HEK293 (cell line): Measurements from ENCODE around the gene CINP.

Experiments used
- BCL11B ChIP-seq: fragments of 450-650 bp; formaldehyde crosslinking; IDR thresholded peaks from 2 replicates; pipeline ENCODE4 v1.5.1; 2016; ENCODE audit warnings: low read depth, missing biosample characterization, missing genetic modification characterization
- BCL6B ChIP-seq: fragments of 450-650 bp; formaldehyde crosslinking; IDR thresholded peaks from 2 replicates; pipeline ENCODE4 v1.5.1; 2017; ENCODE audit warnings: missing biosample characterization, missing genetic modification characterization
- FEZF1 ChIP-seq: fragments of 450-650 bp; formaldehyde crosslinking; IDR thresholded peaks from 2 replicates; pipeline ENCODE4 v1.5.1; 2016; ENCODE audit warnings: missing biosample characterization, missing genetic modification characterization
- HIC1 ChIP-seq: fragments of 450-650 bp; formaldehyde crosslinking; IDR thresholded peaks from 2 replicates; pipeline ENCODE4 v1.5.1; 2016; ENCODE audit warnings: missing biosample characterization, missing genetic modification characterization
- HOXD13 ChIP-seq: sonication (generic); formaldehyde crosslinking; IDR thresholded peaks from 2 replicates; pipeline ENCODE4 v1.8.0; 2022; ENCODE audit warnings: missing genetic modification reagents, borderline replicate concordance
- IKZF3 ChIP-seq: fragments of 450-650 bp; IDR thresholded peaks from 2 replicates; pipeline ENCODE4 v1.5.0; 2018; ENCODE audit warnings: missing biosample characterization, mild to moderate bottlenecking, missing genetic modification characterization, moderate library complexity
- OSR2 ChIP-seq: fragments of 450-650 bp; formaldehyde crosslinking; IDR thresholded peaks from 2 replicates; pipeline ENCODE4 v1.5.1; 2016; ENCODE audit warnings: missing biosample characterization, missing genetic modification characterization
- RBAK ChIP-seq: fragments of 450-650 bp; formaldehyde crosslinking; IDR thresholded peaks from 2 replicates; pipeline ENCODE4 v1.5.1; 2016; ENCODE audit warnings: missing biosample characterization, missing genetic modification characterization
- REPIN1 ChIP-seq: fragments of 450-650 bp; formaldehyde crosslinking; IDR thresholded peaks from 2 replicates; pipeline ENCODE4 v1.5.1; 2017; ENCODE audit warnings: missing biosample characterization, missing genetic modification characterization, low read depth
- SP3 ChIP-seq: fragments of 450-650 bp; formaldehyde crosslinking; IDR thresholded peaks from 2 replicates; pipeline ENCODE4 v1.5.1; 2016; ENCODE audit warnings: missing biosample characterization, missing genetic modification characterization
- TSHZ1 ChIP-seq: fragments of 450-650 bp; formaldehyde crosslinking; IDR thresholded peaks from 2 replicates; pipeline ENCODE4 v1.5.1; 2016; ENCODE audit warnings: missing biosample characterization, missing genetic modification characterization, borderline replicate concordance
- ZBTB1 ChIP-seq: fragments of 450-650 bp; formaldehyde crosslinking; IDR thresholded peaks from 2 replicates; pipeline ENCODE4 v1.5.1; 2016; ENCODE audit warnings: missing biosample characterization, missing genetic modification characterization
- ZBTB17 ChIP-seq: fragments of 450-650 bp; formaldehyde crosslinking; IDR thresholded peaks from 2 replicates; pipeline ENCODE4 v1.5.1; 2016; ENCODE audit warnings: missing biosample characterization, missing genetic modification characterization
- ZBTB44 ChIP-seq: fragments of 450-650 bp; IDR thresholded peaks from 2 replicates; pipeline ENCODE4 v1.5.1; 2018; ENCODE audit warnings: missing biosample characterization, mild to moderate bottlenecking, missing genetic modification characterization
- ZFHX2 ChIP-seq: fragments of 450-650 bp; formaldehyde crosslinking; conservative IDR thresholded peaks from 2 replicates; pipeline ENCODE4 v1.5.1; 2016; ENCODE audit warnings: missing biosample characterization, missing genetic modification characterization
- ZNF133 ChIP-seq: fragments of 450-650 bp; formaldehyde crosslinking; IDR thresholded peaks from 2 replicates; pipeline ENCODE4 v1.5.1; 2016; ENCODE audit warnings: missing biosample characterization, missing genetic modification characterization
- ZNF155 ChIP-seq: fragments of 450-650 bp; formaldehyde crosslinking; IDR thresholded peaks from 2 replicates; pipeline ENCODE4 v1.5.1; 2016; ENCODE audit warnings: missing biosample characterization, missing genetic modification characterization
- ZNF211 ChIP-seq: fragments of 450-650 bp; formaldehyde crosslinking; IDR thresholded peaks from 2 replicates; pipeline ENCODE4 v1.5.1; 2016; ENCODE audit warnings: low read depth, missing biosample characterization, missing genetic modification characterization
- ZNF214 ChIP-seq: fragments of 450-650 bp; formaldehyde crosslinking; IDR thresholded peaks from 2 replicates; pipeline ENCODE4 v1.5.1; 2017; ENCODE audit warnings: missing biosample characterization, mild to moderate bottlenecking, missing genetic modification characterization, borderline replicate concordance
- ZNF248 ChIP-seq: fragments of 450-650 bp; formaldehyde crosslinking; IDR thresholded peaks from 2 replicates; pipeline ENCODE4 v1.5.1; 2017; ENCODE audit warnings: missing biosample characterization, missing genetic modification characterization
- ZNF274 ChIP-seq, 2 experiments: fragments of 200-500 bp in 1 of 2; fragments of 450-650 bp in 1 of 2; sonication (Bioruptor generic) in 1 of 2; formaldehyde crosslinking in 1 of 2; IDR thresholded peaks; 2 replicates each; pipeline versions ENCODE4 v1.5.1 to v1.6.1; 2014 to 2016; ENCODE audit warnings: borderline replicate concordance in 1 of 2, inconsistent platforms in 1 of 2, low read length in 1 of 2, missing biosample characterization in 1 of 2, missing genetic modification characterization in 1 of 2
- ZNF302 ChIP-seq: fragments of 450-650 bp; formaldehyde crosslinking; IDR thresholded peaks from 2 replicates; pipeline ENCODE4 v1.5.1; 2016; ENCODE audit warnings: missing biosample characterization, missing genetic modification characterization, low read depth
- ZNF311 ChIP-seq: fragments of 450-650 bp; formaldehyde crosslinking; IDR thresholded peaks from 2 replicates; pipeline ENCODE4 v1.5.1; 2017; ENCODE audit warnings: missing biosample characterization, missing genetic modification characterization, borderline replicate concordance
- ZNF341 ChIP-seq: fragments of 450-650 bp; formaldehyde crosslinking; IDR thresholded peaks from 2 replicates; pipeline ENCODE4; 2016; ENCODE audit warnings: low read depth, missing biosample characterization, missing genetic modification characterization
- ZNF362 ChIP-seq: fragments of 450-650 bp; formaldehyde crosslinking; IDR thresholded peaks from 2 replicates; pipeline ENCODE4 v1.5.1; 2016; ENCODE audit warnings: missing biosample characterization, missing genetic modification characterization
- ZNF488 ChIP-seq: fragments of 450-650 bp; formaldehyde crosslinking; IDR thresholded peaks from 2 replicates; pipeline ENCODE4 v1.5.1; 2016; ENCODE audit warnings: missing biosample characterization, missing genetic modification characterization
- ZNF548 ChIP-seq: fragments of 450-650 bp; formaldehyde crosslinking; IDR thresholded peaks from 2 replicates; pipeline ENCODE4 v1.5.1; 2016; ENCODE audit warnings: missing biosample characterization, missing genetic modification characterization
- ZNF560 ChIP-seq: fragments of 450-650 bp; formaldehyde crosslinking; IDR thresholded peaks from 2 replicates; pipeline ENCODE4 v1.5.1; 2017; ENCODE audit warnings: missing biosample characterization, missing genetic modification characterization, borderline replicate concordance
- ZNF626 ChIP-seq: fragments of 450-650 bp; sonication (Bioruptor Pico); formaldehyde crosslinking; IDR thresholded peaks from 2 replicates; pipeline ENCODE4 v1.5.1; 2018; ENCODE audit warnings: missing biosample characterization, missing genetic modification characterization, inconsistent platforms
- ZNF677 ChIP-seq: fragments of 450-650 bp; IDR thresholded peaks from 2 replicates; pipeline ENCODE4 v1.5.0; 2018; ENCODE audit warnings: missing biosample characterization, mild to moderate bottlenecking, missing genetic modification characterization, moderate library complexity

CINP gene

GRCh38 chr14:102362545-102363181 lies at the start of gene CINP, which contains the start of gene TECPR2 (continued):
- TF ChIP-seq ZNF133 (tag by site-specific recombination) (no peak), BCL6B (tag by site-specific recombination) (no peak), ZNF155 (tag by site-specific recombination) (no peak), ZBTB44 (tag by site-specific recombination) (no peak), ZNF488 (tag by site-specific recombination) (no peak), IKZF3 (tag by site-specific recombination) (no peak), RBAK (no peak), SP3 (tag by site-specific recombination) (peak; percentile 76), ZNF302 (tag by site-specific recombination) (no peak), ZNF341 (tag by site-specific recombination) (no peak), ZFHX2 (tag by site-specific recombination) (no peak), TSHZ1 (no peak), ZNF677 (tag by site-specific recombination) (no peak), ZNF211 (tag by site-specific recombination) (no peak), BCL11B (tag by site-specific recombination) (no peak), ZNF626 (tag by site-specific recombination) (no peak), ZBTB17 (no peak), ZNF248 (no peak), ZBTB1 (tag by site-specific recombination) (no peak), ZNF214 (tag by site-specific recombination) (no peak), HOXD13 (no peak), ZNF560 (tag by site-specific recombination) (no peak), ZNF548 (tag by site-specific recombination) (no peak), HIC1 (tag by site-specific recombination) (peak; percentile 77), REPIN1 (no peak), ZNF311 (tag by site-specific recombination) (no peak), ZNF362 (tag by site-specific recombination) (no peak), FEZF1 (tag by site-specific recombination) (peak; percentile 39; the same call in 1 of the 2 replicates), OSR2 (tag by site-specific recombination) (no peak), ZNF274 (IDR thresholded peaks at IDR 0.05; ENCODE audit: low read length) (no peak), ZNF274 (tag by site-specific recombination; IDR thresholded peaks at IDR 0.05; ENCODE audit: borderline replicate concordance) (no peak)
